Measurements from ENCODE around the gene GNAQ.

GNAQ gene

DNA sequence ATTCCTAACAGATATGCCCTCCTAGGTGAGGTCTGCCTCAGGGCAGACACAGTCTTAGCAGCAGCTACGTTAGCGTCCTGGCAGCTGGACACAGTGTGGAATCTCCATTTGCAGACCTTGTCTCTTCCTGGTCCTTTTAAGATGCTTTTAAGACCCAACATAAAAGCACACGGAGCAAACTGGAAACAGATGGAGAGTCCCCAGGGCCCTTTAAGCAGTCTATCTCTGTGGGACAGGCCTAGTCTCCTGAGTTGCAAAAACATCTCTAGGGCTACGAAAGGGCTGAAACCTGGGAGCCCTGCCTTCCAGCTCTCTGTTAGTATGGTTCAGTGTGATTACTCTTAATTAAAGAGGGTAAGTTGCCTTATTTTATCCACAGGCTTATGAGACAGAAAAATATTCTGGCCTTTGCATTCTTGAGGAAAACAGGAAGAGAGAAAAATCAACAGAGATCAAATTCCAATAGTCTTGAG, 317.5 kb downstream of the GNAQ start:
- peak overlapping the region; percentile 10 for H3K4me2 ChIP-seq (ENCODE audit: low read length)
- TF ChIP-seq, protein P1, sequence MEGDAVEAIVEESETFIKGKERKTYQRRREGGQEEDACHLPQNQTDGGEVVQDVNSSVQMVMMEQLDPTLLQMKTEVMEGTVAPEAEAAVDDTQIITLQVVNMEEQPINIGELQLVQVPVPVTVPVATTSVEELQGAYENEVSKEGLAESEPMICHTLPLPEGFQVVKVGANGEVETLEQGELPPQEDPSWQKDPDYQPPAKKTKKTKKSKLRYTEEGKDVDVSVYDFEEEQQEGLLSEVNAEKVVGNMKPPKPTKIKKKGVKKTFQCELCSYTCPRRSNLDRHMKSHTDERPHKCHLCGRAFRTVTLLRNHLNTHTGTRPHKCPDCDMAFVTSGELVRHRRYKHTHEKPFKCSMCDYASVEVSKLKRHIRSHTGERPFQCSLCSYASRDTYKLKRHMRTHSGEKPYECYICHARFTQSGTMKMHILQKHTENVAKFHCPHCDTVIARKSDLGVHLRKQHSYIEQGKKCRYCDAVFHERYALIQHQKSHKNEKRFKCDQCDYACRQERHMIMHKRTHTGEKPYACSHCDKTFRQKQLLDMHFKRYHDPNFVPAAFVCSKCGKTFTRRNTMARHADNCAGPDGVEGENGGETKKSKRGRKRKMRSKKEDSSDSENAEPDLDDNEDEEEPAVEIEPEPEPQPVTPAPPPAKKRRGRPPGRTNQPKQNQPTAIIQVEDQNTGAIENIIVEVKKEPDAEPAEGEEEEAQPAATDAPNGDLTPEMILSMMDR (IDR thresholded peaks at IDR 0.05), result no peak

DNA sequence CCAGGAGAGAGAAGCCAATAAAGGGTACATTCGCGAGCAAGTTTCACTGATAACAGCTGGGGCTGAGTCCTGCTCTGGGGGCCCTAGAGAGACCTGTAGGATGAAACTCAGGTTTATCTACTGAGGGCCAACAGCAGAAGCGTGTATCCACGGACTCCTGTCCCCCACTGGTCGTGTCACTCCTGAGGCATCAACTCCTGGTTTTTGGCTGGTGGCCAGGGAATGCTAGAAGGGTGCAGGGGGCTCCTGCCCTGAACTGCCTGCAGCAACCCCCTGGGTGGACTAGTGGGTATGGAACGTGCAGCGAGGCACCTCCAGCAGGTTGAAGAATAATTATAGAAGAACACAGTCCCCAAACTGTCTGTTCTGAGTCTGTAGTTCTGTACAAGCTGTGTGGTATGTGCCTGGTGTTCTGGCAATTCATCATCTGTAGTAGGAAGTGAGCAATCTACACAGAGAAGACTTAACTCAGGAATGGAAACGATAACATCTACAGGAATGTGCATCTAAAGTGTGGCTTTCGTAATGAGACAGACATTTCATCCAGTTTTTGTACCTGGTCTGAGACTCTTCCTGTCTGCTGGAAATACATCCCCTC, 319.0 kb downstream of the GNAQ start:
- no peaks in the 10 kb centered on the region for H3K9me3 ChIP-seq (ENCODE audit: control insufficient read depth, low read length)
- H3K9ac ChIP-seq, result no peak overlapping the region
- H3K4me3 ChIP-seq (ENCODE audit: low read depth, low read length), result no peak overlapping the region
- H3K4me1 ChIP-seq, result peaks cover 9% of the 10 kb centered on the region
- H3K4me2 ChIP-seq (ENCODE audit: low read length), result no peak overlapping the region
- no peaks in the 10 kb centered on the region for H3K79me2 ChIP-seq
- H3K27me3 ChIP-seq (ENCODE audit: control insufficient read depth, insufficient read depth, low read length), result no peaks in the 10 kb centered on the region
- TF ChIP-seq, protein P1 (IDR thresholded peaks at IDR 0.05), result no peak
- no peak overlapping the region for H2AFZ ChIP-seq
- no peak overlapping the region for H3K27ac ChIP-seq
- H3K36me3 ChIP-seq (ENCODE audit: control insufficient read depth, insufficient read depth, low read length), result no peaks in the 10 kb centered on the region

More for the DNA sequence above, 317.5 kb downstream of the GNAQ start:
- Histone ChIP-seq H3K9me3 (ENCODE audit: control insufficient read depth, low read length) (no peaks in the 10 kb centered on the region), H3K27ac (no peak overlapping the region), H2AFZ (peak overlapping the region; percentile 62), H3K4me3 (ENCODE audit: low read depth, low read length) (no peak overlapping the region), H3K9ac (no peak overlapping the region), H3K27me3 (ENCODE audit: control insufficient read depth, insufficient read depth, low read length) (no peaks in the 10 kb centered on the region), H3K36me3 (ENCODE audit: control insufficient read depth, insufficient read depth, low read length) (no peaks in the 10 kb centered on the region), H3K4me1 (peaks cover 9% of the 10 kb centered on the region), H3K79me2 (no peaks in the 10 kb centered on the region)

DNA sequence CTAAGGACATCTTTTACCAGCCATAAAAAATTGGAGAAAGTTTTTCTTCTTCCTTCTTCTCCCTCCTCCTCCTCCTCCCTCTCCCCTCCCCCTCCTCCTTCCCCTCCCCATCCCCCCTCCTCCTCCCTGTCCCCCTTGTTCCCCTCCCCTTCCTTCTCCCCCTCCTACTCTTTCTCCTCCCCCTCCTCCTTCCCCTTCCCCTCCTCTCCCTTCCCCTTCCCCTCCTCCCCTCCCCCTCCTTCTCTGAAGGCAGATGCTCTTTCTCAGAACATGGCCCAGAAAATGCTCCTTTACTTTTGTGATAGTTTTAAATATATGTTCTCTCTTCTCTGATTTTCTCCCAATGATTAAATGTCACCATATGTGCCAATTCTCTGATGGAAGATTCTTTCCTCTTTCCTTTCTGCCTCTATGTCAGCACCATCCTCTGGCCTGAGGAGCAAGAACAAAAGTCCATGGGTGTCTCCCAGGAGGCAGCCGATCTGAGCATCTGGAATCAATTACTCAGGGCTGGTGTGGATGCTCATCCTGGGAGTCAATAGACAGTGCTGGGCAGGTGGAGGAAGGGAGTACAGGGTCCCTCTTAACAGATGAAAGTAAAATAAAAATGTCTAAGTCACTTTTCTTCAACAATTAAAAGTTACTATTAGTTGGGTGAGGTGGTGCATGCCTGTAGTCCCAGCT, 320.5 kb downstream of the GNAQ start:
- Histone ChIP-seq H3K9me3 (ENCODE audit: control insufficient read depth, low read length) (no peaks in the 10 kb centered on the region), H3K9ac (no peak overlapping the region), H3K4me3 (ENCODE audit: low read depth, low read length) (no peak overlapping the region), H3K4me2 (ENCODE audit: low read length) (no peak overlapping the region), H3K79me2 (no peaks in the 10 kb centered on the region), H3K27ac (no peak overlapping the region), H3K27me3 (ENCODE audit: control insufficient read depth, insufficient read depth, low read length) (no peaks in the 10 kb centered on the region), H3K36me3 (ENCODE audit: control insufficient read depth, insufficient read depth, low read length) (no peaks in the 10 kb centered on the region), H2AFZ (no peak overlapping the region), H3K4me1 (peaks cover 9% of the 10 kb centered on the region)
- TF ChIP-seq, protein P1 (IDR thresholded peaks at IDR 0.05), result no peak

DNA sequence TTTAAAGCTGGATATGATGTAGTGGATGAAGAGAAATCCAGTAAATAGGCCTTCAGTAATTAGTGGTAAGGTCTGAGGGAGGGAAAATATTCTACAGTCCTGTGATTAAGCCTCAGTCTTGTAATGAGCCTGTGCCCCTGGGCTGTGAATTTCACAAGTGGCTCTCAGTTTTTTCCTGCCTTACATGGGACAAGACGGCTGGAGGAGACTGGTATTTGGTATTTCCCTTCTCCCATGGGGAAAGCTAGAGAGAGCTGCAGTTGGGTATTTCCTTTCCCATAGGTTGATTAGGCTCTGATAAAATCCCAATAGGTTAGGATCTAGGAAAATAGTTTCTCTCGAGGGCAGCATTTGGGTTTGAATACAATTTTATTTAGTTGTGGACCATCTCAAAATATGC, 321.3 kb downstream of the GNAQ start:
- TF ChIP-seq, protein P1 (IDR thresholded peaks at IDR 0.05), result no peak
- H3K4me2 ChIP-seq (ENCODE audit: low read length), result no peak overlapping the region
- H3K4me3 ChIP-seq (ENCODE audit: low read depth, low read length), result no peak overlapping the region
- H3K9me3 ChIP-seq (ENCODE audit: control insufficient read depth, low read length), result no peaks in the 10 kb centered on the region
- no peak overlapping the region for H3K9ac ChIP-seq
- H3K79me2 ChIP-seq, result no peaks in the 10 kb centered on the region
- no peak overlapping the region for H3K27ac ChIP-seq
- no peaks in the 10 kb centered on the region for H3K27me3 ChIP-seq (ENCODE audit: control insufficient read depth, insufficient read depth, low read length)
- H2AFZ ChIP-seq, result no peak overlapping the region
- H3K4me1 ChIP-seq, result peaks cover 9% of the 10 kb centered on the region
- H3K36me3 ChIP-seq (ENCODE audit: control insufficient read depth, insufficient read depth, low read length), result no peaks in the 10 kb centered on the region
